GM23338 (cell line): Measurements from ENCODE around the gene ABCB11. TPM values are rescaled to one million over a fixed set of nuclear protein-coding genes. Genes with fewer than 3 reads are reported as not detected.

Source experiments
- ATAC-seq: fragments of 200-7000 bp; cut with Tn5 transposase; 3 replicates; pipeline ENCODE4 v1.9.1; 2020
- DNase-seq: peaks from one replicate; pipeline ENCODE4 v3.0.0-alpha.2; 2015; ENCODE audit warnings: low spot score
- H2AFZ ChIP-seq: fragments of 200-600 bp; sonication (generic); 2 replicates; pipeline ENCODE4 v1.8.0; 2016; ENCODE audit warnings: antibody characterized with exemption, mild to moderate bottlenecking, moderate library complexity
- H3F3A ChIP-seq: fragments of 200-600 bp; sonication (generic); replicated peaks from 2 replicates; pipeline ENCODE4 v1.8.0; 2017; ENCODE audit warnings: antibody characterized with exemption, mixed run types, low read depth
- H3K27ac ChIP-seq: fragments of 200-600 bp; sonication (generic); 2 replicates; pipeline ENCODE4 v1.6.1; 2016; ENCODE audit warnings: low read depth
- H3K27me3 ChIP-seq: fragments of 200-600 bp; sonication (generic); 2 replicates; pipeline ENCODE4 v1.8.0; 2016; ENCODE audit warnings: mild to moderate bottlenecking, mixed run types, moderate library complexity; ENCODE audit not compliant: insufficient read depth
- H3K36me3 ChIP-seq: fragments of 200-600 bp; sonication (generic); 2 replicates; pipeline ENCODE4 v1.8.0; 2016; ENCODE audit warnings: mild to moderate bottlenecking; ENCODE audit not compliant: insufficient read depth
- H3K4me1 ChIP-seq: fragments of 200-600 bp; sonication (generic); 2 replicates; pipeline ENCODE4 v1.8.0; 2016; ENCODE audit warnings: mild to moderate bottlenecking, moderate library complexity; ENCODE audit not compliant: insufficient read depth
- H3K4me2 ChIP-seq: fragments of 200-600 bp; sonication (generic); 2 replicates; pipeline ENCODE4 v1.7.1; 2017; ENCODE audit warnings: mixed run types
- H3K4me3 ChIP-seq: fragments of 200-600 bp; sonication (generic); 2 replicates; pipeline ENCODE4 v1.6.1; 2016; ENCODE audit warnings: mixed run types
- H3K79me2 ChIP-seq: fragments of 200-600 bp; sonication (generic); replicated peaks from 2 replicates; pipeline ENCODE4 v1.8.0; 2017; ENCODE audit warnings: mild to moderate bottlenecking; ENCODE audit not compliant: insufficient read depth
- H3K9me2 ChIP-seq: fragments of 200-600 bp; sonication (generic); 2 replicates; pipeline ENCODE4 v1.8.0; 2017; ENCODE audit not compliant: insufficient read depth
- H4K20me1 ChIP-seq: fragments of 200-600 bp; sonication (generic); replicated peaks from 2 replicates; pipeline ENCODE4 v1.8.0; 2017; ENCODE audit warnings: mild to moderate bottlenecking; ENCODE audit not compliant: insufficient read depth
- H3K27ac Mint-ChIP-seq: 2 replicates; pipeline ENCODE4 v1.8.0; 2020; ENCODE audit warnings: inconsistent platforms, mild to moderate bottlenecking, moderate library complexity, mixed read lengths
- H3K27me3 Mint-ChIP-seq: 3 replicates; pipeline ENCODE4 v1.8.0; 2022; ENCODE audit warnings: low read depth, mild to moderate bottlenecking, moderate library complexity, mixed read lengths, inconsistent platforms; ENCODE audit not compliant: insufficient read depth, poor library complexity
- H3K36me3 Mint-ChIP-seq: 3 replicates; pipeline ENCODE4 v1.8.0; 2021; ENCODE audit warnings: low read depth, mild to moderate bottlenecking, inconsistent platforms, moderate library complexity, mixed read lengths
- H3K4me1 Mint-ChIP-seq: 3 replicates; pipeline ENCODE4 v1.8.0; 2020; ENCODE audit warnings: mild to moderate bottlenecking, inconsistent platforms, mixed read lengths
- H3K4me3 Mint-ChIP-seq: 3 replicates; pipeline ENCODE4 v1.8.0; 2021; ENCODE audit warnings: moderate library complexity, mild to moderate bottlenecking, inconsistent platforms, mixed read lengths
- H3K9me3 Mint-ChIP-seq: 3 replicates; pipeline ENCODE4 v1.8.0; 2020; ENCODE audit warnings: moderate library complexity, mild to moderate bottlenecking, inconsistent platforms, mixed read lengths
- CREB1 ChIP-seq: fragments of 250-450 bp; sonication (Bioruptor Pico); IDR thresholded peaks from 2 replicates; pipeline ENCODE4 v1.5.0; 2020; ENCODE audit warnings: low read depth, mild to moderate bottlenecking, moderate library complexity
- JUNB ChIP-seq: IDR thresholded peaks from one replicate; pipeline ENCODE4 v1.6.1; 2016; ENCODE audit warnings: antibody characterized with exemption; ENCODE audit not compliant: unreplicated experiment
- POLR2AphosphoS5 ChIP-seq: IDR thresholded peaks from 2 replicates; pipeline ENCODE4 v1.6.1; 2016; ENCODE audit warnings: antibody characterized with exemption, low read depth
- STAT1 ChIP-seq: IDR thresholded peaks from one replicate; pipeline ENCODE4 v1.6.1; 2016; ENCODE audit warnings: antibody characterized with exemption; ENCODE audit not compliant: unreplicated experiment
- ZNF331 ChIP-seq: fragments of 250-450 bp; sonication (Bioruptor Pico); IDR thresholded peaks from 2 replicates; pipeline ENCODE4 v1.5.0; 2020; ENCODE audit warnings: low read depth, mild to moderate bottlenecking, moderate library complexity
- polyA plus RNA-seq: library from polyadenylated mRNA; unstranded; fragments of >200 nt; fragmentation: Nextera tagmentation; extraction: Ambion mirVana; gene quantifications from 2 replicates; pipeline ENCODE4 v1.2.1, GENCODE V29; 2016
- total RNA-seq: library from RNA; depleted of rRNA; stranded (reverse); fragments of >200 nt; shearing (Covaris generic); gene quantifications from 2 replicates; pipeline ENCODE4 v1.2.3, GENCODE V29; 2014
- TF ChIP-seq, protein P1 (sequence below): fragments of 250-450 bp; sonication (Bioruptor Pico); IDR thresholded peaks from 2 replicates; pipeline ENCODE4 v1.5.0; 2020; ENCODE audit warnings: mild to moderate bottlenecking, moderate library complexity
- TF ChIP-seq, protein P2 (sequence below), 2 experiments: fragments of 200-600 bp in 1 of 2; sonication (generic) in 1 of 2; conservative IDR thresholded peaks; 2 replicates each; pipeline versions ENCODE4 v1.5.1 to v1.6.1; 2016 to 2017; ENCODE audit warnings: antibody characterized with exemption in 2 of 2, low read depth in 2 of 2, mild to moderate bottlenecking in 2 of 2, moderate library complexity in 1 of 2

ABCB11 gene
- total and polyA plus RNA-seq, 2 experiments from 2014 or later = not detected

DNA sequence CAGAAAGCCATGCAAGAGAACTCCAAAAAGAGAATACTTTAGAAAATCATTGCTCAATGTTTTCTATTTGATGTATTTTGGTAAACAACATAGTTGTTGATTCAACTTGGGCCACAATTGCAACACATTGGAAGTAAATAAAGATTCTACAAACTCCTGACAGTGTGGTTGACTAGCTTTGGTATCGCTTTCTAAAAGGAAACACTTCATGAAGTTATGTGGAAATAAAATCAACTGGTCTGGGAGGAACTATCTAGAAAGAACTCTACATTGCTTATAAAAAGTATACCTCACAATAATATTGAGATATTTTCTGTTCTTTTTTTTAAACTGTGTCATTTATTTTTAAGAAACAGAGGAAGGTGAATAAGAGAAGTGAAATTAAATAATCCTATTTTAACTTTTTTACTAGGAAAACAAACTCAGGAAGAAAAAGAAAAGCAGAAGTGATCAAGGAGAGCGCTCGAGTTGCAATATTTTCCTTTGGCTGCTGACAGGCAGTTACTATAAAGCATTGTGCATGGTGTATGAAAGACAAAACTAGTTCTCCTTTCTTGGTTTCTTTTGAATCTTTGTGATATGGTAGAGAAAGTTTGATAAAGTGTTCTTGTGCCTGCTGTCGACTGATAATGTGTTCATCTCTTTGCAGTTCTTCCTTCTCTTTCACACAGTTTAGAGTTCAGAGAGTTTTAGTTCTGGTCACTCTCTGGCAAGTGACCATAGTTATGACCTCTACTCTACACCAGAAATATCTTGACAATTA is 41.2 kb upstream of the ABCB11 start:
- Mint-ChIP-seq H3K27ac (no peak overlapping the region), H3K4me1 (no peaks in the 10 kb centered on the region), H3K36me3 (no peaks in the 10 kb centered on the region), H3K9me3 (no peaks in the 10 kb centered on the region), H3K4me3 (no peak overlapping the region), H3K27me3 (no peaks in the 10 kb centered on the region)
- no peak overlapping the region for H3K4me3 ChIP-seq
- H3F3A ChIP-seq = no peaks in the 10 kb centered on the region
- no peak overlapping the region for H3K27ac ChIP-seq
- no peak overlapping the region for H2AFZ ChIP-seq
- ATAC-seq (no peak), DNase-seq (no peak)
- H3K9me2 ChIP-seq = 0 out of 2 replicates have a peak, but pooled peaks cover 4% of the 10 kb centered on the region
- H4K20me1 ChIP-seq = no peaks in the 10 kb centered on the region
- no peaks in the 10 kb centered on the region for H3K79me2 ChIP-seq
- no peaks in the 10 kb centered on the region for H3K36me3 ChIP-seq
- no peaks in the 10 kb centered on the region for H3K4me1 ChIP-seq
- TF ChIP-seq CREB1 (CRISPR knock-in tag) = no peak
- TF ChIP-seq, protein P1, sequence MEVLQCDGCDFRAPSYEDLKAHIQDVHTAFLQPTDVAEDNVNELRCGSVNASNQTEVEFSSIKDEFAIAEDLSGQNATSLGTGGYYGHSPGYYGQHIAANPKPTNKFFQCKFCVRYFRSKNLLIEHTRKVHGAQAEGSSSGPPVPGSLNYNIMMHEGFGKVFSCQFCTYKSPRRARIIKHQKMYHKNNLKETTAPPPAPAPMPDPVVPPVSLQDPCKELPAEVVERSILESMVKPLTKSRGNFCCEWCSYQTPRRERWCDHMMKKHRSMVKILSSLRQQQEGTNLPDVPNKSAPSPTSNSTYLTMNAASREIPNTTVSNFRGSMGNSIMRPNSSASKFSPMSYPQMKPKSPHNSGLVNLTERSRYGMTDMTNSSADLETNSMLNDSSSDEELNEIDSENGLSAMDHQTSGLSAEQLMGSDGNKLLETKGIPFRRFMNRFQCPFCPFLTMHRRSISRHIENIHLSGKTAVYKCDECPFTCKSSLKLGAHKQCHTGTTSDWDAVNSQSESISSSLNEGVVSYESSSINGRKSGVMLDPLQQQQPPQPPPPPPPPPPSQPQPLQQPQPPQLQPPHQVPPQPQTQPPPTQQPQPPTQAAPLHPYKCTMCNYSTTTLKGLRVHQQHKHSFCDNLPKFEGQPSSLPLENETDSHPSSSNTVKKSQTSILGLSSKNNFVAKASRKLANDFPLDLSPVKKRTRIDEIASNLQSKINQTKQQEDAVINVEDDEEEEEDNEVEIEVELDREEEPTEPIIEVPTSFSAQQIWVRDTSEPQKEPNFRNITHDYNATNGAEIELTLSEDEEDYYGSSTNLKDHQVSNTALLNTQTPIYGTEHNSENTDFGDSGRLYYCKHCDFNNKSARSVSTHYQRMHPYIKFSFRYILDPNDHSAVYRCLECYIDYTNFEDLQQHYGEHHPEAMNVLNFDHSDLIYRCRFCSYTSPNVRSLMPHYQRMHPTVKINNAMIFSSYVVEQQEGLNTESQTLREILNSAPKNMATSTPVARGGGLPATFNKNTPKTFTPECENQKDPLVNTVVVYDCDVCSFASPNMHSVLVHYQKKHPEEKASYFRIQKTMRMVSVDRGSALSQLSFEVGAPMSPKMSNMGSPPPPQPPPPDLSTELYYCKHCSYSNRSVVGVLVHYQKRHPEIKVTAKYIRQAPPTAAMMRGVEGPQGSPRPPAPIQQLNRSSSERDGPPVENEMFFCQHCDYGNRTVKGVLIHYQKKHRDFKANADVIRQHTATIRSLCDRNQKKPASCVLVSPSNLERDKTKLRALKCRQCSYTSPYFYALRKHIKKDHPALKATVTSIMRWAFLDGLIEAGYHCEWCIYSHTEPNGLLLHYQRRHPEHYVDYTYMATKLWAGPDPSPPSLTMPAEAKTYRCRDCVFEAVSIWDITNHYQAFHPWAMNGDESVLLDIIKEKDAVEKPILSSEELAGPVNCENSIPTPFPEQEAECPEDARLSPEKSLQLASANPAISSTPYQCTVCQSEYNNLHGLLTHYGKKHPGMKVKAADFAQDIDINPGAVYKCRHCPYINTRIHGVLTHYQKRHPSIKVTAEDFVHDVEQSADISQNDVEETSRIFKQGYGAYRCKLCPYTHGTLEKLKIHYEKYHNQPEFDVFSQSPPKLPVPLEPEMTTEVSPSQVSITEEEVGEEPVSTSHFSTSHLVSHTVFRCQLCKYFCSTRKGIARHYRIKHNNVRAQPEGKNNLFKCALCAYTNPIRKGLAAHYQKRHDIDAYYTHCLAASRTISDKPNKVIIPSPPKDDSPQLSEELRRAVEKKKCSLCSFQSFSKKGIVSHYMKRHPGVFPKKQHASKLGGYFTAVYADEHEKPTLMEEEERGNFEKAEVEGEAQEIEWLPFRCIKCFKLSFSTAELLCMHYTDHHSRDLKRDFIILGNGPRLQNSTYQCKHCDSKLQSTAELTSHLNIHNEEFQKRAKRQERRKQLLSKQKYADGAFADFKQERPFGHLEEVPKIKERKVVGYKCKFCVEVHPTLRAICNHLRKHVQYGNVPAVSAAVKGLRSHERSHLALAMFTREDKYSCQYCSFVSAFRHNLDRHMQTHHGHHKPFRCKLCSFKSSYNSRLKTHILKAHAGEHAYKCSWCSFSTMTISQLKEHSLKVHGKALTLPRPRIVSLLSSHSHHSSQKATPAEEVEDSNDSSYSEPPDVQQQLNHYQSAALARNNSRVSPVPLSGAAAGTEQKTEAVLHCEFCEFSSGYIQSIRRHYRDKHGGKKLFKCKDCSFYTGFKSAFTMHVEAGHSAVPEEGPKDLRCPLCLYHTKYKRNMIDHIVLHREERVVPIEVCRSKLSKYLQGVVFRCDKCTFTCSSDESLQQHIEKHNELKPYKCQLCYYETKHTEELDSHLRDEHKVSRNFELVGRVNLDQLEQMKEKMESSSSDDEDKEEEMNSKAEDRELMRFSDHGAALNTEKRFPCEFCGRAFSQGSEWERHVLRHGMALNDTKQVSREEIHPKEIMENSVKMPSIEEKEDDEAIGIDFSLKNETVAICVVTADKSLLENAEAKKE (CRISPR knock-in tag) = no peak
- TF ChIP-seq POLR2AphosphoS5 = no peak
- TF ChIP-seq, protein P2, sequence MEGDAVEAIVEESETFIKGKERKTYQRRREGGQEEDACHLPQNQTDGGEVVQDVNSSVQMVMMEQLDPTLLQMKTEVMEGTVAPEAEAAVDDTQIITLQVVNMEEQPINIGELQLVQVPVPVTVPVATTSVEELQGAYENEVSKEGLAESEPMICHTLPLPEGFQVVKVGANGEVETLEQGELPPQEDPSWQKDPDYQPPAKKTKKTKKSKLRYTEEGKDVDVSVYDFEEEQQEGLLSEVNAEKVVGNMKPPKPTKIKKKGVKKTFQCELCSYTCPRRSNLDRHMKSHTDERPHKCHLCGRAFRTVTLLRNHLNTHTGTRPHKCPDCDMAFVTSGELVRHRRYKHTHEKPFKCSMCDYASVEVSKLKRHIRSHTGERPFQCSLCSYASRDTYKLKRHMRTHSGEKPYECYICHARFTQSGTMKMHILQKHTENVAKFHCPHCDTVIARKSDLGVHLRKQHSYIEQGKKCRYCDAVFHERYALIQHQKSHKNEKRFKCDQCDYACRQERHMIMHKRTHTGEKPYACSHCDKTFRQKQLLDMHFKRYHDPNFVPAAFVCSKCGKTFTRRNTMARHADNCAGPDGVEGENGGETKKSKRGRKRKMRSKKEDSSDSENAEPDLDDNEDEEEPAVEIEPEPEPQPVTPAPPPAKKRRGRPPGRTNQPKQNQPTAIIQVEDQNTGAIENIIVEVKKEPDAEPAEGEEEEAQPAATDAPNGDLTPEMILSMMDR (conservative IDR thresholded peaks at IDR 0.05; ENCODE audit: low read depth in 2 of 2) = no peak
- no peak for TF ChIP-seq STAT1
- no peak for TF ChIP-seq JUNB
- TF ChIP-seq ZNF331 (CRISPR knock-in tag) = no peak
- H3K4me2 ChIP-seq = no peak overlapping the region
- H3K27me3 ChIP-seq = no peaks in the 10 kb centered on the region
